HepG2 (cell line): Measurements from ENCODE around the gene RHBDD1. TPM values are rescaled to one million over a fixed set of nuclear protein-coding genes. Genes with fewer than 3 reads are reported as not detected.

ENCODE experiments used
- ATAC-seq: fragments of 200-7000 bp; cut with Tn5 transposase; 3 replicates; pipeline ENCODE4 v1.9.1; 2020; ENCODE audit warnings: mild to moderate bottlenecking, moderate library complexity
- BruUV-seq: library from RNA; stranded (reverse); fragments of 400-500 nt; replicated peaks from 2 replicates; lab custom pipeline; 2021; lab: Mats Ljungman, UMichigan
- CTCF ChIA-PET: fragments of 300-600 bp; formaldehyde crosslinking; extraction: SDS; loops from one replicate; lab custom pipeline; 2021; ENCODE audit warnings: low total read pairs, inconsistent platforms, low intra/inter-chr PET ratio; lab: Yijun Ruan, JAX
- POLR2A ChIA-PET: fragments of 350-600 bp; sonication (Branson Sonifier 250); formaldehyde crosslinking; loops from one replicate; lab custom pipeline; 2020; ENCODE audit warnings: antibody characterized with exemption, inconsistent platforms; lab: Yijun Ruan, JAX
- DNase-seq: peaks from one replicate; pipeline ENCODE4 v3.0.0-alpha.2; 2015; ENCODE audit warnings: low spot score
- FAIRE-seq: peaks from 3 replicates; lab custom pipeline; 2011; peaks lifted over from hg19 to GRCh38; lab: Jason Lieb, UNC
- H2AFZ ChIP-seq: one replicate; pipeline ENCODE4 v1.6.1; 2011; ENCODE audit warnings: low read length, inconsistent platforms
- H3K27ac ChIP-seq: fragments of 300-600 bp; 3 replicates; pipeline ENCODE4 v1.8.0; 2011; ENCODE audit warnings: mixed run types, mild to moderate bottlenecking, mixed read lengths, low read length, inconsistent platforms; ENCODE audit not compliant: insufficient read depth; ENCODE audit errors: extremely low read length
- H3K27me3 ChIP-seq, 2 experiments: fragments of 200-600 bp in 1 of 2; 2 replicates in 1 of 2; 3 replicates in 1 of 2; pipeline versions ENCODE4 v1.6.0 to v1.8.0; 2011; ENCODE audit warnings: low read length in 2 of 2, mild to moderate bottlenecking in 2 of 2, moderate library complexity in 2 of 2, inconsistent platforms in 1 of 2; ENCODE audit not compliant: insufficient read depth in 2 of 2, control insufficient read depth in 1 of 2
- H3K36me3 ChIP-seq, 2 experiments: fragments of 200-600 bp in 1 of 2; replicated peaks in 1 of 2; 2 replicates in 1 of 2; 3 replicates in 1 of 2; pipeline versions ENCODE4 v1.5.1 to v1.8.0; 2011; ENCODE audit warnings: low read length in 2 of 2, inconsistent platforms in 1 of 2; ENCODE audit not compliant: insufficient read depth in 2 of 2, control insufficient read depth in 1 of 2
- H3K4me1 ChIP-seq: 2 replicates; pipeline ENCODE4 v1.5.1; 2012; ENCODE audit warnings: low read length, inconsistent platforms; ENCODE audit not compliant: insufficient read depth
- H3K4me2 ChIP-seq: 2 replicates; pipeline ENCODE4 v1.6.0; 2011; ENCODE audit warnings: low read depth, low read length, inconsistent platforms
- H3K4me3 ChIP-seq, 3 experiments: fragments of 200-600 bp in 1 of 3; sonication (generic), shearing (Covaris generic) in 1 of 3; replicated peaks in 1 of 3; 2 replicates each; pipeline ENCODE4 v1.5.1; 2011 to 2016; ENCODE audit warnings: low read length in 3 of 3, inconsistent platforms in 2 of 3, low read depth in 2 of 3, mild to moderate bottlenecking in 2 of 3, control low read depth in 1 of 3, mixed read lengths in 1 of 3; ENCODE audit not compliant: insufficient read depth in 1 of 3
- H3K79me2 ChIP-seq: one replicate; pipeline ENCODE4 v1.6.1; 2011; ENCODE audit warnings: low read length, inconsistent platforms; ENCODE audit not compliant: insufficient read depth
- H3K9ac ChIP-seq: 2 replicates; pipeline ENCODE4 v1.6.0; 2011; ENCODE audit warnings: mild to moderate bottlenecking, low read depth, low read length, inconsistent platforms; ENCODE audit not compliant: insufficient read depth
- H3K9me3 ChIP-seq: 2 replicates; pipeline ENCODE4 v1.5.1; 2012; ENCODE audit warnings: mild to moderate bottlenecking, low read length
- H4K20me1 ChIP-seq: 2 replicates; pipeline ENCODE4 v1.6.0; 2011; ENCODE audit warnings: inconsistent platforms, mild to moderate bottlenecking, low read length, moderate library complexity; ENCODE audit not compliant: insufficient read depth
- ARNT ChIP-seq: fragments of 450-650 bp; IDR thresholded peaks from 2 replicates; pipeline ENCODE4 v1.6.1; 2017
- BRD4 ChIP-seq: sonication (generic); formaldehyde crosslinking; IDR thresholded peaks from 2 replicates; pipeline ENCODE4 v1.4.0; 2020; ENCODE audit warnings: missing genetic modification reagents
- HES4 ChIP-seq: sonication (generic); formaldehyde crosslinking; IDR thresholded peaks from 2 replicates; pipeline ENCODE4 v1.9.0; 2021; ENCODE audit warnings: mild to moderate bottlenecking, missing genetic modification reagents, borderline replicate concordance
- NAIF1 ChIP-seq: sonication (generic); formaldehyde crosslinking; IDR thresholded peaks from 2 replicates; pipeline ENCODE4 v1.5.0; 2020; ENCODE audit warnings: mild to moderate bottlenecking, missing genetic modification reagents, borderline replicate concordance
- NFE2 ChIP-seq: sonication (generic); formaldehyde crosslinking; IDR thresholded peaks from 2 replicates; pipeline ENCODE4 v1.4.0; 2020; ENCODE audit warnings: missing genetic modification reagents
- TP53 ChIP-seq: sonication (generic); formaldehyde crosslinking; conservative IDR thresholded peaks from 2 replicates; pipeline ENCODE4 v1.4.0; 2020; ENCODE audit warnings: missing genetic modification reagents
- XBP1 ChIP-seq: sonication (generic); formaldehyde crosslinking; IDR thresholded peaks from 2 replicates; pipeline ENCODE4 v1.5.0; 2020; ENCODE audit warnings: missing genetic modification reagents
- ZBTB20 ChIP-seq: sonication (generic); formaldehyde crosslinking; IDR thresholded peaks from 2 replicates; pipeline ENCODE4 v1.8.1; 2023; ENCODE audit warnings: missing genetic modification reagents, low read depth, mild to moderate bottlenecking, borderline replicate concordance
- WGBS: methylation state at CpG from one replicate; pipeline ENCODE4 v1.1.6; 2017; ENCODE audit warnings: low lambda C conversion rate; 5-methylcytosine and 5-hydroxymethylcytosine counted together
- in situ Hi-C: cut with HindIII; loops from 2 replicates; pipeline ENCODE4 v1.10.0; 2017; ENCODE audit warnings: low pct_unique_long_range_greater_than_20kb; ENCODE audit not compliant: extremely low pct_ligation_motif_present
- intact Hi-C: fragments of 100-400 bp; cut with micrococcal nuclease; formaldehyde crosslinking; loops from one replicate; pipeline ENCODE4 v1.10.0; 2022; ENCODE audit not compliant: unreplicated experiment
- polyA plus RNA-seq, 8 experiments: library from polyadenylated mRNA; depleted of rRNA in 3 of 8; stranded (reverse) in 7 of 8; unstranded in 1 of 8; fragments of >200 nt; fragmentation: Illumina TruSeq in 4 of 8; extraction: Trizol in 4 of 8; gene quantifications; 2 replicates each; pipeline versions ENCODE4 v1.2.1 to v1.2.3, GENCODE V29; 2011 to 2016; ENCODE audit warnings: low read depth in 4 of 8, missing spikeins in 1 of 8, mixed read lengths in 1 of 8; ENCODE audit not compliant: insufficient read depth in 1 of 8
- small RNA-seq, 3 experiments: library from RNA; depleted of rRNA; stranded (forward); fragments of <200 nt; gene quantifications; one replicate each; pipeline ENCODE3, GENCODE V24; 2012; ENCODE audit warnings: low read depth in 2 of 3, low replicate concordance in 1 of 3; ENCODE audit not compliant: insufficient read length in 3 of 3, insufficient read depth in 2 of 3
- total RNA-seq, 5 experiments: library from RNA; depleted of rRNA; stranded (reverse); fragments of >200 nt; fragmentation: Illumina TruSeq; extraction: Trizol; gene quantifications; 2 replicates each; pipeline ENCODE4 v1.2.3, GENCODE V29; 2016; ENCODE audit warnings: low read depth in 1 of 5
- TF ChIP-seq, protein P1 (sequence below): sonication (generic); formaldehyde crosslinking; IDR thresholded peaks from 2 replicates; pipeline ENCODE4 v1.5.1; 2020; ENCODE audit warnings: mild to moderate bottlenecking, missing genetic modification reagents, moderate library complexity

Gene RHBDD1
- total and polyA plus RNA-seq, 2 of the 13 experiments (the other 11 are each of a cell fraction or from before 2014, with no cell fraction given), result 8.2 to 9.5 TPM

GRCh38 chr2:227043981-227044380, 208.1 kb downstream of the RHBDD1 start:
- Histone ChIP-seq H3K4me3 (no peak overlapping the region), H3K79me2 (no peaks in the 10 kb centered on the region), H3K9me3 (no peaks in the 10 kb centered on the region), H3K9ac (no peak overlapping the region), H3K4me1 (peaks cover 5% of the 10 kb centered on the region)
- BruUV-seq, result no TSS peak
- DNase-seq, result no peak
- TF ChIP-seq ARNT (no peak), ZBTB20 (CRISPR knock-in tag) (no peak), BRD4 (CRISPR knock-in tag) (no peak), NAIF1 (CRISPR knock-in tag) (no peak), XBP1 (CRISPR knock-in tag) (no peak), TP53 (CRISPR knock-in tag) (no peak), HES4 (CRISPR knock-in tag) (no peak), NFE2 (CRISPR knock-in tag) (no peak)
- TF ChIP-seq, protein P1, sequence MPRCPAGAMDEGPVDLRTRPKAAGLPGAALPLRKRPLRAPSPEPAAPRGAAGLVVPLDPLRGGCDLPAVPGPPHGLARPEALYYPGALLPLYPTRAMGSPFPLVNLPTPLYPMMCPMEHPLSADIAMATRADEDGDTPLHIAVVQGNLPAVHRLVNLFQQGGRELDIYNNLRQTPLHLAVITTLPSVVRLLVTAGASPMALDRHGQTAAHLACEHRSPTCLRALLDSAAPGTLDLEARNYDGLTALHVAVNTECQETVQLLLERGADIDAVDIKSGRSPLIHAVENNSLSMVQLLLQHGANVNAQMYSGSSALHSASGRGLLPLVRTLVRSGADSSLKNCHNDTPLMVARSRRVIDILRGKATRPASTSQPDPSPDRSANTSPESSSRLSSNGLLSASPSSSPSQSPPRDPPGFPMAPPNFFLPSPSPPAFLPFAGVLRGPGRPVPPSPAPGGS (CRISPR knock-in tag), result no peak
- TF ChIP-seq, all 625 proteins: peak for 0
- POLR2A ChIA-PET, result no interaction called here
- CTCF ChIA-PET, result no interaction called here
- intact Hi-C loops (no loop called here), in situ Hi-C loops (no loop called here)
- H2AFZ ChIP-seq, result no peak overlapping the region
- no peak for ATAC-seq
- no peaks in the 10 kb centered on the region; a peak in 1 of 5 replicates for H3K27me3 ChIP-seq
- no peaks in the 10 kb centered on the region for H3K36me3 ChIP-seq
- H4K20me1 ChIP-seq, result no peaks in the 10 kb centered on the region
- 8% methylated on average over 3 of the region's 3 CpGs for WGBS
- no peak for FAIRE-seq
- H3K4me2 ChIP-seq, result no peak overlapping the region
- no peak overlapping the region for H3K27ac ChIP-seq

Small RNA genes within 50 kb of the gene (small RNA-seq; reads per million reads assigned to genes)
- gene RF00554, result 0 reads per million in 3 experiments

Other genes with a start within 250 kb of the RHBDD1 start
- gene IRS1, start 36.2 kb upstream of the RHBDD1 start, total RNA-seq (2016; rRNA removed; fragmentation: Illumina TruSeq; extraction: Trizol), result 7.9 and 8.7 TPM in 2 replicates
- gene IRS1, start 36.2 kb upstream of the RHBDD1 start, polyA plus RNA-seq (2011; rRNA removed), result 9.0 and 12.8 TPM in 2 replicates